Activated CD8-positive, alpha-beta memory T cell treated with anti-CD3 and anti-CD28 coated beads, Interleukin-2, amount 50 U/mL, for 24 hours (primary cell): ENCODE data around the gene KNDC1.
"Not testable (repeated sequence)": the region's sequence is repeated elsewhere in the genome, so short reads cannot be mapped to it uniquely, and the experiment has no call there.

Source experiments
- DNase-seq: peaks from one replicate; pipeline ENCODE4 v3.0.0-alpha.2; 2020; ENCODE audit errors: extremely low read depth

Gene KNDC1

GRCh38 chr10:133140417-133141143 is 19.4 kb upstream of the KNDC1 start:
- no peak for DNase-seq

DNA sequence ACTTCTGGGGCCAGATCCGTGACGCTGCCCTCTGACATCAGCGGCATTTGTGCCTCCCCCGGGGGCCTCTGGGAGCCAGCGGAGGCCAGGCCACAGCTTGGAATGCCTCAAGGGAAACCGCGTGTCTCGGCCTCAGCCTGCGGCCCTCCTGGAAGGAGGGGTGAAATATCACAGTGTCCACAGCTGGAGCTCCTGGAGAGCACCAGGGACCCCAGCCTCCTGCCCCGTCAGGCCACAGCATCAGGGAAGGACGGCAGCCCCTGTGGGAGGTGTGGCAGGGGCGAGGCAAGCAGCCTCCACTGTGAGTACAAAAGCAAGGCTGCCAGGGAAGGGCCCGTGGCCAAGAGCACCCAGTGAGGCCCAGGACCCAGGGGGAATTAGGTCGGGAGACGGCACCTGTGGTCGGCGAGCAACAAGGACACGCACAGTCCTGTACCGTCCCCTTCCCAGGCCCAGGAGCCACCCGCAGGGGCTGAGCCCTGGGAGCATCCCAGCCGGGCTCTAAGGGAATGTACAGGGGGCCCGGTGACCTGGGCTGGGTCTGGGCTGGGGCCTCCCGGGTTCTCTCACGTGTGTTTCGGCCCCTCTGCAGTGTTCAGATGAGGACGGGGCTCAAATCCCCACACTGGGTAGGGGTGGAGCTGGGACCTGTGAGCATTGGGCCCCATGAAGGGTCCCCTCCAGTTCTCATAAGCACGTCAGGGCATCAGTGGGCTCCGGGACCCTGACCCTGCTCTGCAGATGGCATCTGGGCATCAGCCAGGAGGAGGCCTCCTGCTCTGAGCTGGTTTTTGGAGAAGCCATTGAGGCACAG is 18.7 kb upstream of the KNDC1 start:
- no peak for DNase-seq

DNA sequence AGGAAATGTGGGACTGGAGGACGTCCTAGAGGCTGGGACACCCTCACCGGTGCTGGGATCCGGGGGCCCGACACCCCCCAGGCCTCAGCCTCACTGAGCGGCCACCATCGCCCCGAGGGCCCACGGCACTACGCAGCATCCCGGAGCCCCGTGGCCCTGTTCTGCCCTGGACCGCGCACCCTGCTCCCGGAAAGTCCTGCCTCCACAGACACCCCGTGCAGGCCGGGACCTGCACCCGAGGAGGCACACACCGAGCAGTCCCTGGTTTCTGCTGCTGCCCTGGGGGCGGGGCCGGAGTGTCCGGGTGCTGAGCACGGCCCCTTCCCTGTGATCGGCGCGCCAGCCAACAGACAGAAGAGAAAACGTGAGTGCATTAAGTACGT is 18.1 kb upstream of the KNDC1 start:
- no peak for DNase-seq

- DNase-seq = no peak
Measured at GRCh38 chr10:133142523-133143199, 17.4 kb upstream of the KNDC1 start.

DNA sequence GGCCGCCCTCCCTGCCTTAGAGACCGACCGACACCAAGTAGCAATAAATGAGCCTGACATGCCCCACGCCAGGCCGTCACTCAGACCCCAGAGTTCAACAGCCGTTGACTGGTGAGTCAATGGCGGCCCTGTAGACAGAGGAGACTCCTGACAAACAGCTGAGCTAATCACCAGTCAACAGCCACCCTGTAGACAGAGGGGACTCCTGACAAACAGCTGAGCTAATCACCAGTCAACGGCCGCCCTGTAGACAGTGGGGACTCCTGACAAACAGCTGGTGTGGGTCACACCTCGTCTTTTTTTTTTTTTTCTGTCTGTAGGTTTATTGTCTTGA is 16.9 kb upstream of the KNDC1 start:
- DNase-seq = no peak

DNA sequence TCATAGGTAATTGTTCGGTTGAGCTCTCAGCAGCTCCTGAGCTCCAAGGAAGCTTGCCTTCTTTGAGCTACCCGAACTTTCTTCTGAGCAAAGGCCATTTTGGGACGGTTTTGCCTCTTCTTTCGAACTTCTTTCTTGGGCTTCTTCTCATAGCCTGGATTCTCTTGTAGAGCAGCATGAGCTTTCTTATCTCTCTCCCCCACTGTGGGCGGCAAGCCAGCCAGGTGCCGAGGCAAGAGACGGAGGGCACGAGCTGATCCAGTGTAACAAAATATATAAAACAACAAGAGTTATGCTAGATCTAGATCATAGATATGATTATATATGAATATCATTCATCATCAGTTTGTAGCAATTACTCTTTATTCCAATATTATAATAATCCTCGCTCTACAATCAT is 16.5 kb upstream of the KNDC1 start:
- no peak for DNase-seq

- DNase-seq = no peak
Measured at GRCh38 chr10:133144771-133145170, 15.2 kb upstream of the KNDC1 start.

- no peak for DNase-seq
Measured at GRCh38 chr10:133150226-133150625, 9.8 kb upstream of the KNDC1 start.

DNA sequence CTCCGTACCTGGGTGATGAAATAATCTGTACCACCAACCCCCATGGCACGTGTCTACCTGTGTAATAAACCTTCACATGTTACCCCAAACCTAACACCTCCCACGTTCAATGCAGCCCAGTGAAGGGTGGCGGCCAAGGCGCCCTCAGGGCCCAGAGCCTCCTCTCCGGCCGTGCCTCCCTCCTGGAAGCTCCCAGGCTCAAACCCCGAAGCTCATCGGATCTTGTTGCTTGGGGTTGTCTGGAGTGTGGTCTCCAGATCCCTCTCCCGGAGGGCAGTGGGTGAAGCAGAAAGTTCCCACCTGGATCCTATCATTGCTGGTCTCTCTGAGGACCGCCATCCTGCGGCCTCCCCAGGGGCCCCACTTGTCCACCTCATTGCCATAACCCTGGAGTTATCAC is 9.4 kb upstream of the KNDC1 start:
- DNase-seq = no peak

DNA sequence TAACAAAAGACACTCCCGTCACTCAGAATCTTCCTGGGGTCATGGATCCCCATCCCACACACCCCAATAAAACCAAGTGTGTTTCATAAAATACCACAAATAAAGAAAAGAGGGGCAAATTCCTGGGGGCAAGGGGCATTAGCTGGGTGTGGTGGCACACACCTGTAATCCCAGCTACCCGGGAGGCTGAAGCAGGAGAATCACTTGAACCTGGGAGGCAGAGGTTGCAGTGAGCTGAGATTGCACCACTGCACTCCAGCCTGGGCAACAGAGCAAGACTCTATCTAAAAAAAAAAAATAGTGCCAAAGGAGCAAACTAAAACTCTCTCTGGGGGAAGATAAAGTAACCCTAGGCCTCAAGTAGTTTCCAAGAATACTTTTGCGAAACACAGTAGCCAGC is 8.9 kb upstream of the KNDC1 start:
- not testable (repeated sequence) for DNase-seq

GRCh38 chr10:133151543-133151972 is 8.5 kb upstream of the KNDC1 start:
- DNase-seq = no peak

DNA sequence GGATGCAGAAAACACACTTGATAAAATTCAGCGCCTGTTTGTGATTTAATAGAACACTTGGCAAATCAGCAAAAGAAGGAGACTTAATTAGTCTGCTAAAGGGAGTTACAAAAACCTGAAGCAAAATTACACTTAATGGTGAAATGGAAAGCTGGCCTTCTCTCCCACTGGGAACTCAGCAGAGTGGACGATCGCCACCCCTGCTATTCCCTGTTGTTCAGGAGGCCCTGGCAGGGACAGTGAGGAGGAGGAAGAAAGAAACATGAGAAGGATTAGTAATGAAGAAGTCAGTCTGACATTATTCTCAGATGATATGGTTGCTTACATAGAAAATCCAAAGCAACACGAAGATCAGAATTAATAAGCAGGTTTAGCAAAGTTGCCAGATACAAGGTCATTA is 5.6 kb upstream of the KNDC1 start:
- no peak for DNase-seq

GRCh38 chr10:133154996-133155778 is 4.8 kb upstream of the KNDC1 start:
- no peak for DNase-seq

- DNase-seq = no peak
Measured at GRCh38 chr10:133156674-133157579, 3.1 kb upstream of the KNDC1 start.

DNA sequence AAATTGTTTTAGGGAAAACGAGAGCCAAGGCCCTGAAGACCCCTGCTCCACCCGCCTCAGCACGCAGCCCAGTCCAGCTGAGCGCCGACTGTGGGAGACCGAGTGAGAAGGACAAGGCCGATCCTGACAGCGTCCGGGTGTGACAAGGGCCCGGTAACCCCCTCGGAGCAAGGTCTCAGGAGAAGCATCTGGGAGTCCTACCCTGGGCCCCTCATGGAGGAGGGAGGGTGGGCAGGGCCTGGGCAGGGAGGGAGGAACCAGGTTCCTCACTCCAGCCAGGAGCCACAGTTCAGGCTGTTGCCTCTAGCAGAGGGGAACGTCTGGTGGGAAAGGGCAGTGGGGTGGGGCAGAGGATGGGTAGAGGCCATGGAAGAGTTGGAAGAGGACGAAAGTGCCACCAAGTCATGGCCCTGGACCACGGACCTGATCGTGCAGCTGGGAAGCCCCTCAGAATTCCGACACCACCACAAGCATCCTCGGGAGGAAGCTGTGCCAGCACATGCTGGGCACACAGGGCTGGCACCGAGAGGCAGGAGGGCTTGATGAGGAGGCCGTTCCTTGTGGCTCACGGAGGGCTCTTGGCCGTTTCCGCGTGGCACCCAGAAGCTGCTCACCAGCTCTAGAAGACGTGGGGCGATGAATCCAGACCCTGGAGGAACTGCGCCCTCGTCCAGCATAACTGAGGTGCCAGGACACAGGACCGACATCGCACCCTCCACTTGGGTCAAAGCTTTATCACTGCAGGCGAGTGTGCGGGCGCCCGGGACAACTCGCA is 2.2 kb upstream of the KNDC1 start:
- no peak for DNase-seq

DNA sequence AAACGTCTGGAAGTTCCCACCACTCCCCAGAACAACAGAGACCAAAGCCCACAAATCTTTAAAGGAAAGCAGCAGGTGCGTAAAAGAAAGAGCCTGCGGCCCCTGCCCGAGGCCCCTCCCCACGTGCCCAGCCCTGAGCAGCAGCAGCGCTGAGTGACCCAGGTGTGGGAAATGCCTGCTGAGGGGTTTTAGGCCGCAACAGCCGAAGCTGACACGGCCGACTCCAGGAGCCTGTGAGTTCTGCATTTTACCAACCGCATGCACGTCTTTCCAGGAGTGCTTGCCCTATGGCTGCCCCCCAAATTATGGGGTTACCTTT is 1.6 kb upstream of the KNDC1 start:
- no peak for DNase-seq

- no peak for DNase-seq
Measured at GRCh38 chr10:133158756-133159610, 1.0 kb upstream of the KNDC1 start.

- no peak for DNase-seq
Measured at GRCh38 chr10:133159611-133159949, 439 bp upstream of the KNDC1 start.

GRCh38 chr10:133160826-133161471 is 930 bp downstream of the KNDC1 start:
- DNase-seq = no peak
